GM12878 (cell line): ENCODE measurements around the gene FAM184B.

Experiments used
- CTCF ChIP-seq, 3 experiments: IDR thresholded peaks in 2 of 3; conservative IDR thresholded peaks in 1 of 3; 2 replicates each; pipeline ENCODE4 v1.5.1; 2011; ENCODE audit warnings: low read depth in 3 of 3, low read length in 3 of 3, mild to moderate bottlenecking in 3 of 3, control low read depth in 2 of 3, moderate library complexity in 2 of 3, inconsistent platforms in 1 of 3, mixed read lengths in 1 of 3; ENCODE audit not compliant: control insufficient read depth in 2 of 3, insufficient read depth in 1 of 3; ENCODE audit errors: extremely low read depth in 1 of 3
- EED ChIP-seq: sonication (generic); IDR thresholded peaks from 2 replicates; pipeline ENCODE4 v1.6.1; 2016; ENCODE audit warnings: antibody characterized with exemption, low read depth
- FOXM1 ChIP-seq: IDR thresholded peaks from 2 replicates; pipeline ENCODE4 v1.6.1; 2012; ENCODE audit warnings: low read depth, mild to moderate bottlenecking, inconsistent platforms, low read length, moderate library complexity
- GABPA ChIP-seq: IDR thresholded peaks from 2 replicates; pipeline ENCODE4 v1.6.1; 2014; ENCODE audit warnings: antibody characterized with exemption, low read depth, mild to moderate bottlenecking, inconsistent platforms
- HDAC2 ChIP-seq: fragments of 200-600 bp; sonication (generic); IDR thresholded peaks from 2 replicates; pipeline ENCODE4 v1.6.1; 2017
- KAT2A ChIP-seq: conservative IDR thresholded peaks from 2 replicates; pipeline ENCODE4 v1.6.1; 2011; ENCODE audit warnings: low read depth, low read length; ENCODE audit not compliant: control insufficient read depth
- POLR2A ChIP-seq: IDR thresholded peaks from 2 replicates; pipeline ENCODE4 v1.6.1; 2011; ENCODE audit warnings: low read depth, mild to moderate bottlenecking, low read length
- POLR2AphosphoS5 ChIP-seq: IDR thresholded peaks from 2 replicates; pipeline ENCODE4 v1.6.1; 2011; ENCODE audit warnings: mild to moderate bottlenecking, low read length, inconsistent platforms
- RAD51 ChIP-seq: fragments of 450-650 bp; IDR thresholded peaks from 2 replicates; pipeline ENCODE4 v1.6.1; 2016; ENCODE audit warnings: moderate library complexity, mild to moderate bottlenecking, inconsistent platforms
- USF2 ChIP-seq: IDR thresholded peaks from 2 replicates; pipeline ENCODE4 v1.6.1; 2011; ENCODE audit warnings: low read depth, low read length, improper control_type of control experiment, borderline replicate concordance
- YY1 ChIP-seq: IDR thresholded peaks from 2 replicates; pipeline ENCODE4 v1.6.1; 2011; ENCODE audit warnings: low read depth, mild to moderate bottlenecking, low read length
- ZNF274 ChIP-seq: IDR thresholded peaks from one replicate; pipeline ENCODE4 v1.8.0; 2011; ENCODE audit not compliant: insufficient read length, insufficient read depth

GRCh38 chr4:17665346-17665745 lies 116.1 kb downstream of the FAM184B start:
- no peak for TF ChIP-seq GABPA
- no peak for TF ChIP-seq USF2
- TF ChIP-seq RAD51 = no peak
- no peak for TF ChIP-seq YY1
- no peak for TF ChIP-seq POLR2AphosphoS5
- TF ChIP-seq CTCF (IDR thresholded peaks at IDR 0.05 in 2 of 3, conservative IDR thresholded peaks at IDR 0.05 in 1 of 3; ENCODE audit: control insufficient read depth in 2 of 3, extremely low read depth in 1 of 3, insufficient read depth in 1 of 3, low read depth in 3 of 3, low read length in 3 of 3) = no peak
- no peak for TF ChIP-seq KAT2A
- no peak for TF ChIP-seq ZNF274
- no peak for TF ChIP-seq HDAC2
- no peak for TF ChIP-seq FOXM1
- TF ChIP-seq POLR2A = no peak
- TF ChIP-seq EED = no peak
